ENCODE data around the gene RAI14. TPM values are rescaled to one million over a fixed set of nuclear protein-coding genes. Genes with fewer than 3 reads are reported as not detected.

RAI14 gene
- total RNA-seq, 1 donor from 2014 or later: 92.7 TPM

- TF ChIP-seq CTCF (conservative IDR thresholded peaks at IDR 0.05): no peak
- Mint-ChIP-seq H3K36me3 (ENCODE audit: low read depth) (peaks cover 8% of the 10 kb centered on the region), H3K27me3 (ENCODE audit: low read depth) (no peaks in the 10 kb centered on the region), H3K4me3 (no peak overlapping the region), H3K9me3 (no peaks in the 10 kb centered on the region), H3K27ac (ENCODE audit: unreplicated experiment) (no peak overlapping the region), H3K4me1 (no peaks in the 10 kb centered on the region)
- no peak for DNase-seq (ENCODE audit: low read depth, low spot score)
Measured at GRCh38 chr5:34844999-34845398, 188.9 kb downstream of the RAI14 start.

DNA sequence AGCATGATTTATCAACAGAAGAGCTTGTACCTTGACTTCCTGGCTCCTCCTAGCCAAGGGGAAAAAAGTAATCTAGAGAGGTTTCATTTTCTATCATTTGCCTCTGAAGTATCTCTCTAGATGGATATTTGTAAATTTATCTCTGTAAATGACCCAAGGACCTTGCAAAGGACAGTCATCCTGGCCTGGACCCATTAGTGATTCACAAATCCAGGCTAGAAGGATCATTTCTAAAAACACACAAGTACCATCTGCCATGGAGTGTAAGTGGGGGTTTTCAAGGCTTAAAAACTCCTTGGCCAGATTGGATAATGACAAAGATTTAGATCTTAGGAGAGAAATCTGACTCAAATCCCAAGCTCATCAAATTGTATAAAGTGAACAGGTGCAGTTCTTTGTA is 190.9 kb downstream of the RAI14 start:
- Mint-ChIP-seq H3K4me3 (no peak overlapping the region), H3K36me3 (ENCODE audit: low read depth) (peaks cover 10% of the 10 kb centered on the region), H3K9me3 (peaks cover 3% of the 10 kb centered on the region), H3K27me3 (ENCODE audit: low read depth) (no peaks in the 10 kb centered on the region), H3K27ac (ENCODE audit: unreplicated experiment) (no peak overlapping the region), H3K4me1 (peaks cover under 1% of the 10 kb centered on the region)
- DNase-seq (ENCODE audit: low read depth, low spot score): no peak
- TF ChIP-seq CTCF (conservative IDR thresholded peaks at IDR 0.05): no peak

DNA sequence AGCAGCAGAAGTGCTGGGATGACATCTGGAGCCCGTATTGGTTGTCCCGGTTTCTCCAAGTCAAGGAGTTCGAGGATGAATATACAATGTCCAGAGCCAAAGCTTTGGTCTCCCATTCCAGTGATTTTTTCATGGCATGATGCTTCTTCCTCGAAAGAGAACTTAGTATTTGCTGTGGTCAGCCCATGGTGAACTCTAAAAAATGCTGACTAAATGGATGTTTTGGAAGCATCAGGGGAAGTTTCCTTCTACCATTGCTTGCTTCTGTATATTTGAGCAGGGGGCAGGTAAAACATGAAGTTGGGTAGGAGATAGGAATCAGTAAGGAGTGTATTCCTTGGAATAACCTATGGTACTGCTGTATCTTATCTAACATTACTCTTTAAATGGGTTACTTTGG is 191.4 kb downstream of the RAI14 start:
- Mint-ChIP-seq H3K9me3 (peaks cover 7% of the 10 kb centered on the region), H3K36me3 (ENCODE audit: low read depth) (peaks cover 15% of the 10 kb centered on the region), H3K4me3 (no peak overlapping the region), H3K27me3 (ENCODE audit: low read depth) (no peaks in the 10 kb centered on the region), H3K27ac (ENCODE audit: unreplicated experiment) (no peak overlapping the region), H3K4me1 (peaks cover 5% of the 10 kb centered on the region)
- no peak for TF ChIP-seq CTCF (conservative IDR thresholded peaks at IDR 0.05)
- DNase-seq (ENCODE audit: low read depth, low spot score): no peak

GRCh38 chr5:34848230-34848629 is 192.1 kb downstream of the RAI14 start:
- no peak for TF ChIP-seq CTCF (conservative IDR thresholded peaks at IDR 0.05)
- Mint-ChIP-seq H3K4me3 (no peak overlapping the region), H3K4me1 (peaks cover 11% of the 10 kb centered on the region), H3K36me3 (ENCODE audit: low read depth) (peaks cover 19% of the 10 kb centered on the region), H3K27me3 (ENCODE audit: low read depth) (no peaks in the 10 kb centered on the region), H3K27ac (ENCODE audit: unreplicated experiment) (no peak overlapping the region), H3K9me3 (peaks cover 7% of the 10 kb centered on the region)
- DNase-seq (ENCODE audit: low read depth, low spot score): no peak

DNA sequence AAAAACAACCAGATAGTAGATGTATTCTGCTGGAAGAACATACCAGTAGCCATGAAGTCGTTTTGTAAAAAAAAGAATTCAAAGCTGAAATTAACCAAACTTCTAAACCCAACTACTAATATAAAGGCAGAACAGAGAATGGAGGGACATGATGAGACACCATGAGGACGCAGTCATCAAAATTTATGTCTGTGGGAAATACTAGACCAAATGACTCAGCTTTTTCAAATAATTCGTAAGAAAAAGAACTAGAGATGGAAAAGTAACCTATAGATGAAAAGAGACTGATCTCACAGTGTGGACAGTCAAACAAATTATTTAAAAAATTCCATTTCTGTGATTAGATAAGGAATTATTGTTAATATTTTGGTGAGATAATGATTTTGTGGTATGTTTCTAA is 193.1 kb downstream of the RAI14 start:
- H3K27ac Mint-ChIP-seq (ENCODE audit: unreplicated experiment): no peak overlapping the region
- H3K27me3 Mint-ChIP-seq (ENCODE audit: low read depth): no peaks in the 10 kb centered on the region
- no peak for DNase-seq (ENCODE audit: low read depth, low spot score)
- no peak overlapping the region for H3K4me3 Mint-ChIP-seq
- peaks cover 7% of the 10 kb centered on the region for H3K9me3 Mint-ChIP-seq
- peaks cover 21% of the 10 kb centered on the region for H3K4me1 Mint-ChIP-seq
- TF ChIP-seq CTCF (conservative IDR thresholded peaks at IDR 0.05): no peak
- H3K36me3 Mint-ChIP-seq (ENCODE audit: low read depth): peaks cover 17% of the 10 kb centered on the region

Data from neural crest cell (in vitro differentiated cells).